NCI-H526 treated with DMSO at 0.1 percent for 48 hours (cell line): ENCODE data around the gene PSEN1.

Experiments used
- DNase-seq: peaks from one replicate; lab custom pipeline; 2025; lab: John Stamatoyannopoulos, UW

Gene PSEN1

DNA sequence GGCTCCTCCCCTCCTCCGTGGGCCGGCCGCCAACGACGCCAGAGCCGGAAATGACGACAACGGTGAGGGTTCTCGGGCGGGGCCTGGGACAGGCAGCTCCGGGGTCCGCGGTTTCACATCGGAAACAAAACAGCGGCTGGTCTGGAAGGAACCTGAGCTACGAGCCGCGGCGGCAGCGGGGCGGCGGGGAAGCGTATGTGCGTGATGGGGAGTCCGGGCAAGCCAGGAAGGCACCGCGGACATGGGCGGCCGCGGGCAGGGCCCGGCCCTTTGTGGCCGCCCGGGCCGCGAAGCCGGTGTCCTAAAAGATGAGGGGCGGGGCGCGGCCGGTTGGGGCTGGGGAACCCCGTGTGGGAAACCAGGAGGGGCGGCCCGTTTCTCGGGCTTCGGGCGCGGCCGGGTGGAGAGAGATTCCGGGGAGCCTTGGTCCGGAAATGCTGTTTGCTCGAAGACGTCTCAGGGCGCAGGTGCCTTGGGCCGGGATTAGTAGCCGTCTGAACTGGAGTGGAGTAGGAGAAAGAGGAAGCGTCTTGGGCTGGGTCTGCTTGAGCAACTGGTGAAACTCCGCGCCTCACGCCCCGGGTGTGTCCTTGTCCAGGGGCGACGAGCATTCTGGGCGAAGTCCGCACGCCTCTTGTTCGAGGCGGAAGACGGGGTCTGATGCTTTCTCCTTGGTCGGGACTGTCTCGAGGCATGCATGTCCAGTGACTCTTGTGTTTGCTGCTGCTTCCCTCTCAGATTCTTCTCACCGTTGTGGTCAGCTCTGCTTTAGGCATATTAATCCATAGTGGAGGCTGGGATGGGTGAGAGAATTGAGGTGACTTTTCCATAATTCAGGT, at the start of gene PSEN1:
Gene PSEN1, plus strand, starts transcription at position 121 of the 839 bp plus-strand sequence. CDS start 11,513 bp downstream, outside the sequence.
- peak; percentile 84 for DNase-seq

DNA sequence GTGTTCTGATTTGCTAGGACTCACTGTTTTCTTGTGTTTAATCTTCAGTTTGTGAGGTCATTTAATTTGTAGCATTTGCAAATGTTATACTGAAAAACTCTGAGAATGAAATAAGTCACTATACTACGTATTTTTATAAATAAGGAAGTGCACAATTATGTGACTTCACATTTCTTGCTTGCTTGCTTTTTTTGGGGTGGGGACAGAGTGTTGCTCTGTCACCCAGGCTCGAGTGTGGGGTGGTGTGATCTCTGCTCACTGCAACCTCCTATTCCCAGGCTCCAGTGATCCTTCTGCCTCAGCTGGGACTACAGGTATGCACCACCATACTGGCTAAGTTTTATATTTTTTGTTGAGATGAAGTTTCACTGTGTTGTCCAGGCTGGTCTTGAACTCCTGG, 45.3 kb upstream of the PSEN1 start:
- DNase-seq: no peak

- DNase-seq: no peak
Observed at GRCh38 chr14:73097421-73097820, 38.9 kb upstream of the PSEN1 start.

- no peak for DNase-seq
Observed at GRCh38 chr14:73100334-73100733, 36.0 kb upstream of the PSEN1 start.

DNA sequence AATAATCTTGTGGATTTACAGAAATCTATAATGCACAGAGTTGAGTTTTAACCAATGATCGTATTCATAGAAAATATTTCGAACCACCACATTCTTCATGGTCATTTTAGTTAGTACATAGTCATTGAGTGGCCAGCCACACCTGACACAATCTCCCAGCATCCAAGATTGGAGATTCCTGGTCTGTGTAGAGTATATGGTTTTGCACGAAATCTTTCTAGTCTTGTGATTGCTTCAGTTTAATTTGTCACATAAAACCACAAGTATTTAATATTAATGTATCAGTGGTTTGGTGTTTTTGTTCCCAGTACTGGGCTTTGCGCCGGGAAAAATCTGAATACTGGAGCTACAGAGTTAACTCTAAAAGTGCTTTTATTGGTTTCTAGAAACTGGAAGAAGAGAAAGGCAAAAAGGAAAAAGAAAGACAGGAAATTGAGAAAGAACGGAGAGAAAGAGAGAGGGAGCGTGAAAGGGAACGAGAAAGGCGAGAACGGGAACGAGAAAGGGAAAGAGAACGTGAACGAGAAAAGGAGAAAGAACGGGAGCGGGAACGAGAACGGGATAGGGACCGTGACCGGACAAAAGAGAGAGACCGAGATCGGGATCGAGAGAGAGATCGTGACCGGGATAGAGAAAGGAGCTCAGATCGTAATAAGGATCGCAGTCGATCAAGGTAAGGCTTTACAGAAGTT, 33.4 kb upstream of the PSEN1 start:
- DNase-seq: no peak

DNA sequence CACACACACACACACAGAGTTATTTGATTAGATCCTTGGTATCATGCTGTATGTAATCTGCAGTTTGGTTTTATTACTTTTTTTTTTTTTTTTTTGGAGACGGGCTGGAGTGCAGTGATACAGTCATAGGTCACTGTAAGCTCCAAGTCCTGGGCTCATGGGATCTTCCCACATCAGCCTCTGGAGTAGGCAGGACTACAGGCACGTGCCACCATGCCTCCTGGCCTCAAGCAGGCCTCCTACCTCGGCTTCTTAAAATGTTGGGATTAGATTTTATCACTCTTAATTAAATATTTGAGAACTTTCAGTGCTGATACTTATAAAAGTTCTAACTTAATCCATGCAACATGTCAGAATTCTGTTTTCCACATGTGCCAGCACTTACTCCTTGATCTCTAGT, 31.3 kb upstream of the PSEN1 start:
- no peak for DNase-seq

DNA sequence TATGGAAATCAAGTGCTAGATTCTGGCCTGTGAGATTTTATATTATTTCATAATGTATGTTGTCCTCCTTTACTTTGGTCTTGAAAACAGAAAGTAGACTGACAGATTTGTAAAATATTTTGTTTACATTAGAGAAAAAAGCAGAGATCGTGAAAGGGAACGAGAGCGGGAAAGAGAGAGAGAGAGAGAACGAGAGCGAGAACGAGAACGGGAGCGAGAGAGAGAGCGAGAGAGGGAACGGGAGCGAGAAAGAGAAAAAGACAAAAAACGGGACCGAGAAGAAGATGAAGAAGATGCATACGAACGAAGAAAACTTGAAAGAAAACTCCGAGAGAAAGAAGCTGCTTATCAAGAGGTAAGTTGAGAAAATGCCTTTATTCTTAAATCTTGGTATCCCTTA, 30.6 kb upstream of the PSEN1 start:
- DNase-seq: no peak

- DNase-seq: no peak
Observed at GRCh38 chr14:73116079-73116665, 20.1 kb upstream of the PSEN1 start.

DNA sequence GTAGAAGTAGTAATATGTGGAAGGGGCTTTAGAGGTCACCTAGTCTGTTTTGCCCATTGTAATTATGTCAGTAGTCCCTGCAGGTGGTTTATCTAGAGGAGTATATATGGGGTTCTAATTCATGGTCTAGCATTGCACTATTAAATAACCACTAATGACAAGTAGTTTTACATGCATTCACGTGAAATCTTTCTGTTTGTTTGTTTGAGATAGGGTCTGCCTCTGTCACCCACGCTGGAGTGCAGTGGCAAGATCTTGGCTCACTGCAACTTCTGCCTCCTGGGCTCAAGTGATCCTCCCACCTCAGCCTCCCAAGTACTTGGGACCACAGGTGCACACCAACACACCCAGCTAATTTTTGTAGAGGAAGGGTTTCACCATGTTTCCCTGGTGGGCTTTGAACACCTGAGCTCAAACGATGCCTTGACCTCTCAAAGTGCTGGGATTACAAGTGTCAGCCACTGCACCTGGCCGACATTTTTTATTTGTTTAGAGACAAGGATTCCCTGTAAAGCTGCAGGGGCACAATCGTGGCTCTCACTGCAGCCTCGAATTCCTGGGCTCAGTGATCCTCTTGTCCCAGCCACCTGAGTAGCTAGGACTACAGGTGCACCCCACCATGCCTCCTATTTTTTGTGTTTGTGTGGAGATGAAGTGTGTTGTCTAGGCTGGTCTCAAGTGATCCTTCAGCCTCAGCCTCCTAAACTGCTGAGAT, 12.0 kb upstream of the PSEN1 start:
- no peak for DNase-seq

- no peak for DNase-seq
Observed at GRCh38 chr14:73125169-73125588, 11.1 kb upstream of the PSEN1 start.

DNA sequence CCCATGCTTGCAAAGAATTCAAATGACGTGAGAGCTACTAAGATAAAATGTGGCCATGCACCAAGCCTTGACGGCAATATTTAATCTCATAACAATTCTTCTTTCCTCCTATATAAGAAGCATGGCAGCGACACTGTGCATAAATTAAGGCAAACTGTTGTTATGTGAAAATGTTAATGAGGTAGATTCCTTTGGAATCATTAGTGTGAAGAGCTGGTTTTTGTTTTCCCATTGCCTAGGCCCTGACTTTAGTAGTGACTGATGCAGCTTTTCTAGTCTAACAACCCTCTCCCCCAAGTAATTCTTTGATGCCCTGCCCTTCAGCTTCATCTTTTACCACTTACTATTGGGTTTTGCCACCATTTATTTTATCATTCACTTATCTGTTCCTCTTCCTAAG, 10.6 kb upstream of the PSEN1 start:
- DNase-seq: no peak

DNA sequence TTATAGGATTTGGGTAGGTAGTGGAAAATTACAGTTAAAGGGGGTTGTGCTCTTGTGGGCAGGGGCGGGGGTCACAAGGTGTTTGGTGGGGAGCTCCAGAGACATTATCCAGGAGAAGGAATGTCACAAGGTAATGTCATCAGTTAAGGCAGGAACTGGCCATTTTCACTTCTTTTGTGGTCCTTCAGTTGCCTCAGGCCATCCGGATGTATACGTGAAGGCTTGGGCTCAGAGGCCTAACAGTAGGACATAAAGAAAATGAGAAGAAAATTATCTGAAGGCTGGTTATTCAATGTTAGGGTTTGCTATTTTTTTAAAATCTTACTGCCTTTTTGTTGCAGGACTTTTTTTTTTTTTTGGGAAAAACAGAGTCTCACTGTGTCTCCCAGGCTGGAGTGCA, 2.5 kb upstream of the PSEN1 start:
- no peak for DNase-seq

- DNase-seq: peak; percentile 39
Observed at GRCh38 chr14:73136085-73136386, 271 bp upstream of the PSEN1 start.

DNA sequence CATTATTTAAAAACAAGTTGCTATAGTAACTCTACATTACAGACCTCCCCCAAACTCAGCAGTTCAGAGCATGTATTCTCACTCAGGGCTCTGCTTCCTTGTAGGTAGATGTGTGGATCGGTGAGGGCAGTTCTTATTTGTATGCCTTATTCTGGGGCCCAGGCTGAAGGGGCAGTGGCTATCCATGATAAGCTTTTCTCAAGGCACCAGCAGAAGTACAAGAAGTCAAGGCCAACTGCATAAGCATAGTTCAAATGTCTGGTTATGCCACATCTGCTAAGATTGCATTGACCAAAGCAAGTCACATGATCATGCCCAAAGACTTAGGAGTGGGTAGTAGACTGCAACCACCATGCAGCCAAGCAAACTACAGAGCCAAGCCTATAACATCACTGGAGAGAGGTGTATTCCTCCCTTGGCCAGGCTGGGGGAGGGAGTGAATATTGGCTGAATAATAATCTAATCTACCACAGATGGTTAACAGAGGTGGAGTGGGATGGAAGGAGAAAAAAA, 4.6 kb downstream of the PSEN1 start:
- DNase-seq: no peak

- DNase-seq: no peak
Observed at GRCh38 chr14:73142216-73142615, 5.9 kb downstream of the PSEN1 start.

- DNase-seq: no peak
Observed at GRCh38 chr14:73143003-73143402, 6.7 kb downstream of the PSEN1 start.

GRCh38 chr14:73143617-73144016, 7.3 kb downstream of the PSEN1 start:
- no peak for DNase-seq

GRCh38 chr14:73145371-73145770, 9.1 kb downstream of the PSEN1 start:
- no peak for DNase-seq

DNA sequence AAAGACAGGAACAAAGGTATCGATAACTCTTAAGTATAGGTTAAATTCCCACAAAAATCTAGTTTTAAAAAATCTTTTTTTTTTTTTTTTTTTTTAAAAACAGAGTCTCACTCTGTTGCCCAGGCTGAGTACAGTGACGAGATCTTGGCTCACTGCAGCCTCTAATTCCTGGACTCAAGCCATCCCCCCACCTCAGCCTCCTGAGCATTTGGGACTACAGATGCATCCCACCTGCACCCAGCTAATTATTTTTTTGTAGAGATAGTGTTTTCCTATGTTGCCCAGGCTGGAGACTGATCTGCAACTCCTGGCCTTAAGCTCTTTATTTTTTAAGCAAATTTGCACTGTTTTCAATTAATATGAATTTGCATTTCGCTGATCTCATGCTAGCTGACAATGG, 9.8 kb downstream of the PSEN1 start:
- DNase-seq: no peak

DNA sequence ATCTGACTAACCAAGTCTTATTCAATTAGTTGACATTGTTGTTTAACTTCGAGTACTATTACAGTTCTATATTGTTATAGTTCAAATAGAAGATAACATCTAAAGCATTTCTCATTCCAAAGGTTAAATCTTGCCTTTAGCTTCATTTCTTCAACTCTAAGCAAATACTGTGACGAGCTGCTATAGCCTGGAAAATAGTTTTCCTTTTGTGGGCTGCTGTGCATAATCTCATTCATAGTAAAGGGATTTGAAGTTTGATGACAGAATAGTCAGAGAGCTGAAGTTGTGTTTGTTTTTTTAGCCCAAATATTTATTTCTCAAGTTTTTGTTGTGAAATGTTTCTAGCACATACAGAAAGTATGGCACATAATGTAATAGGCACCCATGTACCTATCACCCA, 13.4 kb downstream of the PSEN1 start:
- DNase-seq: no peak

- no peak for DNase-seq
Observed at GRCh38 chr14:73153272-73153671, 17.0 kb downstream of the PSEN1 start.

GRCh38 chr14:73162251-73162650, 25.9 kb downstream of the PSEN1 start:
- no peak for DNase-seq
